Body of pancreas (tissue), 4 donors: ENCODE results near the gene SPATA33. TPM values are rescaled to one million over a fixed set of nuclear protein-coding genes. Genes with fewer than 3 reads are reported as not detected.

Source experiments
- ATAC-seq: fragments of 150-250 bp; one replicate; pipeline ENCODE4 v1.9.1; 2016
- DNase-seq, 4 donors: peaks; one replicate each; pipeline ENCODE4 v3.0.0-alpha.2; 2019
- H3K27ac ChIP-seq, 4 donors: fragments of 200-600 bp; sonication (generic); 1 replicate in 3 of 4; 2 replicates in 1 of 4; pipeline versions ENCODE4 v1.5.1 to v1.6.1; 2016 to 2019; ENCODE audit warnings: mild to moderate bottlenecking in 1 of 4, mixed read lengths in 1 of 4, moderate library complexity in 1 of 4
- H3K27me3 ChIP-seq, 2 donors: fragments of 200-600 bp; sonication (generic); one replicate each; pipeline ENCODE4 v1.6.0; 2016; ENCODE audit warnings: mild to moderate bottlenecking in 1 of 2
- H3K36me3 ChIP-seq, 2 donors: fragments of 200-600 bp; sonication (generic); replicated peaks in 1 of 2; 2 replicates each; pipeline ENCODE4 v1.5.1; 2016; ENCODE audit warnings: low read depth in 2 of 2; ENCODE audit not compliant: insufficient read depth in 1 of 2
- H3K4me1 ChIP-seq: fragments of 200-600 bp; sonication (generic); one replicate; pipeline ENCODE4 v1.6.0; 2016
- H3K4me3 ChIP-seq, 2 donors: fragments of 200-600 bp; sonication (generic); 1 replicate in 1 of 2; 2 replicates in 1 of 2; pipeline ENCODE4 v1.5.1; 2016 to 2019
- H3K9me3 ChIP-seq, 3 donors: fragments of 200-600 bp; sonication (generic); 1 replicate in 2 of 3; 2 replicates in 1 of 3; pipeline ENCODE4 v1.5.1; 2016
- CTCF ChIP-seq, 7 experiments: fragments of 450-650 bp in 4 of 7; fragments of 200-600 bp in 3 of 7; sonication (generic) in 3 of 7; IDR thresholded peaks; one replicate each; pipeline ENCODE4 v1.5.1; 2016 to 2019; ENCODE audit warnings: antibody characterized with exemption in 7 of 7
- POLR2A ChIP-seq, 3 donors: fragments of 450-650 bp; IDR thresholded peaks; one replicate each; pipeline ENCODE4 v1.6.1; 2016; ENCODE audit warnings: antibody characterized with exemption in 3 of 3, mild to moderate bottlenecking in 2 of 3
- WGBS, 2 donors: methylation state at CpG; one replicate each; pipeline ENCODE4 v1.1.5; 2017; 5-methylcytosine and 5-hydroxymethylcytosine counted together
- intact Hi-C: fragments of 100-400 bp; cut with DNase I; formaldehyde crosslinking; loops from one replicate; pipeline ENCODE4 v1.15.1; 2023
- total RNA-seq, 2 donors: library from RNA; depleted of rRNA; stranded (reverse); fragments of >200 nt; gene quantifications; one replicate each; pipeline ENCODE4 v1.1.0, GENCODE V29; 2016

SPATA33 gene
- total RNA-seq, 2 donors from 2014 or later, result 3.6 to 7.9 TPM

GRCh38 chr16:89695086-89695874, 37.6 kb downstream of the SPATA33 start:
- Histone ChIP-seq H3K27ac (no peak overlapping the region), H3K36me3 (peaks cover 9 to 27% of the 10 kb centered on the region in 2 donors), H3K9me3 (no peaks in the 10 kb centered on the region), H3K4me1 (peaks cover 11% of the 10 kb centered on the region), H3K27me3 (no peaks in the 10 kb centered on the region), H3K4me3 (no peak overlapping the region)
- no peak for TF ChIP-seq CTCF (IDR thresholded peaks at IDR 0.05)
- ATAC-seq (no peak), DNase-seq (no peak)
- intact Hi-C loops, result no loop called here
- 85 to 92% methylated on average over 15 to 30 of the region's 31 CpGs for WGBS, 2 donors

GRCh38 chr16:89695875-89696669, 38.4 kb downstream of the SPATA33 start:
- ATAC-seq, result no peak
- peaks cover 9 to 22% of the 10 kb centered on the region in 2 donors for H3K36me3 ChIP-seq
- peaks cover 19% of the 10 kb centered on the region for H3K4me1 ChIP-seq
- H3K9me3 ChIP-seq, result no peaks in the 10 kb centered on the region
- no peak for TF ChIP-seq CTCF (IDR thresholded peaks at IDR 0.05)
- TF ChIP-seq POLR2A (IDR thresholded peaks at IDR 0.05), result no peak
- no peak overlapping the region for H3K27ac ChIP-seq
- H3K4me3 ChIP-seq, result no peak overlapping the region
- intact Hi-C loops, result no loop called here
- WGBS, 2 donors, result 64 to 76% methylated on average over 7 to 24 of the region's 25 CpGs
- H3K27me3 ChIP-seq, result no peaks in the 10 kb centered on the region
- no peak for DNase-seq

- 75 to 91% methylated on average over 4 to 15 of the region's 18 CpGs for WGBS, 2 donors
- peaks cover 8 to 16% of the 10 kb centered on the region in 2 donors for H3K36me3 ChIP-seq
- H3K4me1 ChIP-seq, result peaks cover 19% of the 10 kb centered on the region
- no peaks in the 10 kb centered on the region for H3K9me3 ChIP-seq
- TF ChIP-seq POLR2A (IDR thresholded peaks at IDR 0.05), result no peak
- no peak for TF ChIP-seq CTCF (IDR thresholded peaks at IDR 0.05)
- H3K27me3 ChIP-seq, result no peaks in the 10 kb centered on the region
- H3K4me3 ChIP-seq, result no peak overlapping the region
- DNase-seq (no peak), ATAC-seq (no peak)
- intact Hi-C loops, result no loop called here
- no peak overlapping the region for H3K27ac ChIP-seq
Observed at GRCh38 chr16:89696670-89697128, 39.1 kb downstream of the SPATA33 start.

GRCh38 chr16:89697161-89697615, 39.6 kb downstream of the SPATA33 start:
- TF ChIP-seq CTCF (IDR thresholded peaks at IDR 0.05) (no peak), POLR2A (IDR thresholded peaks at IDR 0.05) (no peak)
- intact Hi-C loops, result no loop called here
- 90% methylated on average over 17 of the region's 19 CpGs; no CpG with 5 or more reads in 1 of the 2 donors for WGBS, 2 donors
- no peaks in the 10 kb centered on the region for H3K27me3 ChIP-seq
- no peak overlapping the region for H3K4me3 ChIP-seq
- H3K27ac ChIP-seq, result no peak overlapping the region
- no peaks in the 10 kb centered on the region for H3K9me3 ChIP-seq
- H3K4me1 ChIP-seq, result peaks cover 21% of the 10 kb centered on the region
- ATAC-seq (no peak), DNase-seq (peak in 3 of 4 donors; percentile 47 to 61 (median 57))
- peaks cover 3 to 15% of the 10 kb centered on the region in 2 donors for H3K36me3 ChIP-seq
